Stimulated activated CD8-positive, alpha-beta memory T cell treated with anti-CD3 and anti-CD28 coated beads, Interleukin-15, amount 100 ng/mL, for 1 hour (primary cell): Measurements from ENCODE around the gene LASP1.

Experiments
- DNase-seq: peaks from one replicate; pipeline ENCODE4 v3.0.0-alpha.2; 2020; ENCODE audit warnings: low read depth

The LASP1 gene

GRCh38 chr17:38868817-38869525 lies 887 bp upstream of the LASP1 start:
- peak; percentile 80 for DNase-seq

- no peak for DNase-seq
These were observed 654 bp downstream of the LASP1 start for GRCh38 chr17:38870259-38871165.

- peak; percentile 49 for DNase-seq
These were observed 1.6 kb downstream of the LASP1 start for GRCh38 chr17:38871247-38872015.

- no peak for DNase-seq
These were observed 2.2 kb downstream of the LASP1 start for GRCh38 chr17:38872027-38872511.

- no peak for DNase-seq
These were observed 3.0 kb downstream of the LASP1 start for GRCh38 chr17:38872671-38873385.

GRCh38 chr17:38873640-38874380 lies 4.0 kb downstream of the LASP1 start:
- no peak for DNase-seq

GRCh38 chr17:38874505-38875400 lies 4.9 kb downstream of the LASP1 start:
- no peak for DNase-seq

- DNase-seq, result no peak
These were observed 5.7 kb downstream of the LASP1 start for GRCh38 chr17:38875477-38876075.

- DNase-seq, result no peak
These were observed 7.4 kb downstream of the LASP1 start for GRCh38 chr17:38877130-38877851.

- DNase-seq, result no peak
These were observed 10.2 kb downstream of the LASP1 start for GRCh38 chr17:38879878-38880665.

- no peak for DNase-seq
These were observed 11.8 kb downstream of the LASP1 start for GRCh38 chr17:38881600-38882191.

GRCh38 chr17:38882870-38883269 lies 13.0 kb downstream of the LASP1 start:
- DNase-seq, result no peak

- DNase-seq, result no peak
These were observed 14.0 kb downstream of the LASP1 start for GRCh38 chr17:38883592-38884526.

GRCh38 chr17:38885044-38885727 lies 15.3 kb downstream of the LASP1 start:
- no peak for DNase-seq

GRCh38 chr17:38885728-38886642 lies 16.1 kb downstream of the LASP1 start:
- DNase-seq, result no peak
